Renal pelvis (tissue), 4 donors: ENCODE data around the gene LCTL. TPM values are rescaled to one million over a fixed set of nuclear protein-coding genes. Genes with fewer than 3 reads are reported as not detected.
"Not testable (repeated sequence)": the region's sequence is repeated elsewhere in the genome, so short reads cannot be mapped to it uniquely, and the experiment has no call there.

Experiments
- DNase-seq: peaks from one replicate; pipeline ENCODE4 v3.0.0-alpha.2; 2013
- polyA plus RNA-seq, 3 donors: library from polyadenylated mRNA; unstranded; fragments of 120-200 nt; gene quantifications; one replicate each; pipeline ENCODE4 v1.2.1, GENCODE V29; 2013; ENCODE audit not compliant: insufficient read length in 3 of 3

Gene LCTL
- polyA plus RNA-seq, 3 donors = 0.24 to 0.51 (median 0.31) TPM

GRCh38 chr15:66592505-66593218 is 26.9 kb upstream of the LCTL start:
- no peak for DNase-seq

GRCh38 chr15:66591322-66591862 is 25.6 kb upstream of the LCTL start:
- DNase-seq = no peak

GRCh38 chr15:66590435-66590834 is 24.6 kb upstream of the LCTL start:
- no peak for DNase-seq

- not testable (repeated sequence) for DNase-seq
Measured at GRCh38 chr15:66589429-66589828, 23.6 kb upstream of the LCTL start.

- no peak for DNase-seq
Measured at GRCh38 chr15:66588971-66589370, 23.2 kb upstream of the LCTL start.

- DNase-seq = no peak
Measured at GRCh38 chr15:66588537-66588936, 22.7 kb upstream of the LCTL start.

- DNase-seq = no peak
Measured at GRCh38 chr15:66587749-66588148, 22.0 kb upstream of the LCTL start.

- no peak for DNase-seq
Measured at GRCh38 chr15:66587020-66587419, 21.2 kb upstream of the LCTL start.

GRCh38 chr15:66586155-66586976 is 20.6 kb upstream of the LCTL start:
- no peak for DNase-seq

- no peak for DNase-seq
Measured at GRCh38 chr15:66581972-66582537, 16.3 kb upstream of the LCTL start.

- no peak for DNase-seq
Measured at GRCh38 chr15:66580643-66581042, 14.8 kb upstream of the LCTL start.

- DNase-seq = no peak
Measured at GRCh38 chr15:66578286-66578875, 12.6 kb upstream of the LCTL start.

- DNase-seq = no peak
Measured at GRCh38 chr15:66574596-66574950, 8.8 kb upstream of the LCTL start.

GRCh38 chr15:66573719-66574595 is 8.2 kb upstream of the LCTL start:
- DNase-seq = no peak

- no peak for DNase-seq
Measured at GRCh38 chr15:66573348-66573718, 7.5 kb upstream of the LCTL start.

- DNase-seq = no peak
Measured at GRCh38 chr15:66572146-66572545, 6.3 kb upstream of the LCTL start.

GRCh38 chr15:66570842-66571478 is 5.2 kb upstream of the LCTL start:
- DNase-seq = no peak

GRCh38 chr15:66570327-66570726 is 4.5 kb upstream of the LCTL start:
- no peak for DNase-seq

- no peak for DNase-seq
Measured at GRCh38 chr15:66569461-66570137, 3.8 kb upstream of the LCTL start.

- no peak for DNase-seq
Measured at GRCh38 chr15:66567897-66568296, 2.1 kb upstream of the LCTL start.
